HCT116 (cell line): ENCODE data around the gene PTPN1. TPM values are rescaled to one million over a fixed set of nuclear protein-coding genes. Genes with fewer than 3 reads are reported as not detected.

Source experiments
- ATAC-seq: fragments of 200-7000 bp; cut with Tn5 transposase; 2 replicates; pipeline ENCODE4 v1.9.1; 2020; ENCODE audit warnings: mild to moderate bottlenecking, moderate library complexity
- BruUV-seq: library from RNA; stranded (reverse); fragments of 400-500 nt; replicated peaks from 2 replicates; lab custom pipeline; 2021; lab: Mats Ljungman, UMichigan
- CTCF ChIA-PET: fragments of 300-600 bp; sonication (Branson Sonifier 250); formaldehyde crosslinking; loops from one replicate; lab custom pipeline; 2021; ENCODE audit warnings: antibody characterized with exemption; lab: Charles Lee
- POLR2A ChIA-PET: fragments of 300-600, 350-600 bp; sonication (Branson Sonifier 250); formaldehyde crosslinking; loops from one replicate; lab custom pipeline; 2021; ENCODE audit warnings: antibody characterized with exemption; lab: Charles Lee
- RAD21 ChIA-PET, 2 experiments: fragments of 300-600 bp; sonication (Branson Sonifier 250); formaldehyde crosslinking; loops; one replicate each; lab custom pipeline; 2023; ENCODE audit warnings: low total read pairs in 2 of 2; ENCODE audit not compliant: uncharacterized antibody in 2 of 2, unreplicated experiment in 2 of 2, low non-redundant PET in 1 of 2; lab: Charles Lee
- DNase-seq: peaks from one replicate; pipeline ENCODE4 v3.0.0-alpha.2; 2010; ENCODE audit warnings: low read depth, low spot score
- H2AFZ ChIP-seq: fragments of 200-600 bp; shearing (Covaris generic), sonication (generic); 2 replicates; pipeline ENCODE4 v1.6.1; 2017; ENCODE audit warnings: low read depth, mixed run types, mixed read lengths, antibody characterized with exemption, low read length; ENCODE audit not compliant: poor library complexity, severe bottlenecking
- H3K27ac ChIP-seq: 2 replicates; pipeline ENCODE4 v1.5.1; 2012; ENCODE audit warnings: low read depth, low read length
- H3K27me3 ChIP-seq: fragments of 200-600 bp; sonication (generic); 2 replicates; pipeline ENCODE4 v1.6.1; 2016; ENCODE audit warnings: mixed run types, low read length, mixed read lengths; ENCODE audit not compliant: insufficient read depth
- H3K36me3 ChIP-seq, 2 experiments: fragments of 200-500 bp in 1 of 2; fragments of 200-600 bp in 1 of 2; sonication (Bioruptor generic) in 1 of 2; sonication (generic) in 1 of 2; 2 replicates each; pipeline versions ENCODE4 v1.5.1 to v1.6.1; 2014 to 2016; ENCODE audit warnings: low read length in 2 of 2, inconsistent platforms in 1 of 2, mixed read lengths in 1 of 2, mixed run types in 1 of 2; ENCODE audit not compliant: insufficient read depth in 2 of 2, control insufficient read depth in 1 of 2
- H3K4me1 ChIP-seq, 2 experiments: fragments of 200-600 bp in 1 of 2; sonication (generic) in 1 of 2; 2 replicates each; pipeline versions ENCODE4 v1.5.1 to v1.6.1; 2012 to 2017; ENCODE audit warnings: low read length in 2 of 2, inconsistent platforms in 1 of 2, mild to moderate bottlenecking in 1 of 2, mixed read lengths in 1 of 2, mixed run types in 1 of 2, moderate library complexity in 1 of 2; ENCODE audit not compliant: insufficient read depth in 2 of 2, control insufficient read depth in 1 of 2
- H3K4me2 ChIP-seq: fragments of 200-600 bp; sonication (generic); 2 replicates; pipeline ENCODE4 v1.6.1; 2017; ENCODE audit warnings: mixed run types, low read length, mixed read lengths
- H3K4me3 ChIP-seq, 2 experiments: fragments of 200-600 bp in 1 of 2; sonication (generic) in 1 of 2; replicated peaks in 1 of 2; 2 replicates each; pipeline ENCODE4 v1.5.1; 2011 to 2016; ENCODE audit warnings: low read length in 2 of 2, control low read depth in 1 of 2, low read depth in 1 of 2, mild to moderate bottlenecking in 1 of 2, mixed read lengths in 1 of 2, mixed run types in 1 of 2
- H3K79me2 ChIP-seq: fragments of 200-600 bp; sonication (generic); 2 replicates; pipeline ENCODE4 v1.6.1; 2017; ENCODE audit warnings: mild to moderate bottlenecking, mixed run types, low read length, moderate library complexity, mixed read lengths; ENCODE audit not compliant: insufficient read depth
- H3K9ac ChIP-seq: fragments of 200-600 bp; sonication (generic); 2 replicates; pipeline ENCODE4 v1.6.1; 2016; ENCODE audit warnings: low read length, mixed read lengths
- H3K9me2 ChIP-seq: fragments of 200-600 bp; sonication (generic), shearing (Covaris generic); 2 replicates; pipeline ENCODE4 v1.6.1; 2017; ENCODE audit warnings: mixed run types, mild to moderate bottlenecking, moderate library complexity; ENCODE audit not compliant: insufficient read depth
- H3K9me3 ChIP-seq, 2 experiments: fragments of 200-500 bp in 1 of 2; fragments of 200-600 bp in 1 of 2; sonication (Bioruptor generic) in 1 of 2; sonication (generic) in 1 of 2; 2 replicates each; pipeline ENCODE4 v1.6.1; 2014 to 2017; ENCODE audit warnings: low read length in 2 of 2, mixed read lengths in 2 of 2, inconsistent platforms in 1 of 2, low read depth in 1 of 2, mild to moderate bottlenecking in 1 of 2, mixed run types in 1 of 2, moderate library complexity in 1 of 2; ENCODE audit not compliant: control insufficient read depth in 1 of 2, insufficient read depth in 1 of 2
- H4K20me1 ChIP-seq: fragments of 200-600 bp; sonication (generic), shearing (Covaris generic); 2 replicates; pipeline ENCODE4 v1.6.1; 2017; ENCODE audit warnings: mixed run types, mild to moderate bottlenecking, moderate library complexity; ENCODE audit not compliant: insufficient read depth
- CTCF ChIP-seq, 3 experiments: fragments of 200-600 bp in 1 of 3; sonication (generic) in 1 of 3; IDR thresholded peaks in 2 of 3; conservative IDR thresholded peaks in 1 of 3; 2 replicates each; pipeline ENCODE4 v1.5.1; 2012 to 2017; ENCODE audit warnings: low read depth in 2 of 3, low read length in 2 of 3, antibody characterized with exemption in 1 of 3, borderline replicate concordance in 1 of 3, control low read depth in 1 of 3, mild to moderate bottlenecking in 1 of 3, mixed read lengths in 1 of 3, mixed run types in 1 of 3, moderate library complexity in 1 of 3; ENCODE audit not compliant: insufficient read depth in 1 of 3
- EGR1 ChIP-seq: IDR thresholded peaks from 2 replicates; pipeline ENCODE4 v1.6.1; 2012; ENCODE audit warnings: low read depth
- EZH2 ChIP-seq: fragments of 200-600 bp; sonication (generic); IDR thresholded peaks from 2 replicates; pipeline ENCODE4 v1.6.1; 2017; ENCODE audit warnings: antibody characterized with exemption, mixed run types
- EZH2phosphoT487 ChIP-seq: fragments of 200-600 bp; IDR thresholded peaks from 2 replicates; pipeline ENCODE4 v1.6.1; 2018; ENCODE audit warnings: antibody characterized with exemption, borderline replicate concordance
- JUND ChIP-seq: IDR thresholded peaks from 2 replicates; pipeline ENCODE4 v1.6.1; 2012
- MAX ChIP-seq: IDR thresholded peaks from 2 replicates; pipeline ENCODE4 v1.6.1; 2012
- POLR2AphosphoS5 ChIP-seq: IDR thresholded peaks from 2 replicates; pipeline ENCODE4 v1.6.1; 2011; ENCODE audit warnings: mild to moderate bottlenecking, low read depth, low read length, moderate library complexity
- TCF7L2 ChIP-seq: IDR thresholded peaks from 2 replicates; pipeline ENCODE4 v1.7.0; 2011; ENCODE audit warnings: borderline replicate concordance, inconsistent platforms; ENCODE audit not compliant: insufficient read depth, insufficient read length; ENCODE audit errors: extremely low read depth
- ZBTB33 ChIP-seq: IDR thresholded peaks from 2 replicates; pipeline ENCODE4 v1.6.1; 2011; ENCODE audit warnings: mild to moderate bottlenecking, low read length, moderate library complexity; ENCODE audit not compliant: insufficient replicate concordance; ENCODE audit errors: extremely low read depth
- intact Hi-C: fragments of 100-400 bp; cut with micrococcal nuclease; formaldehyde crosslinking; loops from 2 replicates; pipeline ENCODE4 v1.10.0; 2022
- total RNA-seq: library from RNA; stranded (reverse); gene quantifications from one replicate; pipeline ENCODE4 v1.2.1, GENCODE V29; 2021; ENCODE audit not compliant: unreplicated experiment

PTPN1 gene
- total RNA-seq, 1 experiment from 2014 or later: 47.5 TPM

- peak overlapping the region; percentile 22; the same call in 1 of the 2 replicates for H3K9ac ChIP-seq
- H4K20me1 ChIP-seq: no peaks in the 10 kb centered on the region
- no peak overlapping the region for H3K4me3 ChIP-seq
- DNase-seq (no peak), ATAC-seq (no peak)
- peak overlapping the region; percentile 86 for H2AFZ ChIP-seq
- H3K27me3 ChIP-seq: no peaks in the 10 kb centered on the region
- no peak overlapping the region for H3K27ac ChIP-seq
- no TSS peak for BruUV-seq
- no peaks in the 10 kb centered on the region for H3K9me2 ChIP-seq
- RAD21 ChIA-PET: no interaction called here
- no peaks in the 10 kb centered on the region for H3K79me2 ChIP-seq
- CTCF ChIA-PET: no interaction called here
- H3K4me1 ChIP-seq: peaks cover 18 to 68% of the 10 kb centered on the region in 2 experiments
- H3K36me3 ChIP-seq: no peaks in the 10 kb centered on the region
- POLR2A ChIA-PET: no interaction called here
- H3K9me3 ChIP-seq: no peaks in the 10 kb centered on the region
- peak overlapping the region; percentile 39 for H3K4me2 ChIP-seq
- TF ChIP-seq EZH2phosphoT487 (no peak), EZH2 (no peak), CTCF (IDR thresholded peaks at IDR 0.05 in 2 of 3, conservative IDR thresholded peaks at IDR 0.05 in 1 of 3; ENCODE audit: borderline replicate concordance in 1 of 3, insufficient read depth in 1 of 3, low read depth in 2 of 3, low read length in 2 of 3) (no peak), TCF7L2 (no peak), POLR2AphosphoS5 (no peak), JUND (no peak), EGR1 (no peak), ZBTB33 (no peak), MAX (no peak)
- intact Hi-C loops: no loop called here
These were observed 13.3 kb upstream of the PTPN1 start for GRCh38 chr20:50496773-50497385.
